ENCODE results near the gene SLC4A11.

The SLC4A11 gene

GRCh38 chr20:3233991-3234498, 4.9 kb downstream of the SLC4A11 start:
- no peak for TF ChIP-seq Cebpa-rat (IDR thresholded peaks at IDR 0.05)
- no peak overlapping the region for H3K4me2 ChIP-seq
- H4K20me1 ChIP-seq: peaks cover 0 to 30% (median 14%) of the 10 kb centered on the region in 11 experiments; a peak in 12 of 22 replicates
- peaks cover 0 to 23% (median 11%) of the 10 kb centered on the region in 10 experiments; a peak in 14 of 20 replicates for H3K4me1 ChIP-seq
- no peaks in the 10 kb centered on the region for H3K36me3 ChIP-seq
- no peak overlapping the region for H3K9ac ChIP-seq
- no peaks in the 10 kb centered on the region for H3K9me3 ChIP-seq (replicated peaks in 1 of 11)
- H3K4me3 ChIP-seq: no peak overlapping the region
- H3K27ac ChIP-seq: no peak overlapping the region
- H3K27me3 ChIP-seq: peaks cover 35 to 47% (median 39%) of the 10 kb centered on the region in 11 experiments

GRCh38 chr20:3233131-3233990, 5.6 kb downstream of the SLC4A11 start:
- Histone ChIP-seq H4K20me1 (peaks cover 0 to 26% (median 14%) of the 10 kb centered on the region in 11 experiments; a peak in 12 of 22 replicates), H3K4me3 (no peak overlapping the region), H3K4me1 (peaks cover 0 to 17% (median 8%) of the 10 kb centered on the region in 10 experiments; a peak in 14 of 20 replicates), H3K4me2 (peak overlapping the region in 3 of 11 experiments; percentile 6 to 18 (median 7); a peak in 1 of 22 replicates), H3K9ac (no peak overlapping the region), H3K27ac (no peak overlapping the region), H3K36me3 (no peaks in the 10 kb centered on the region), H3K27me3 (peaks cover 28 to 41% (median 32%) of the 10 kb centered on the region in 11 experiments), H3K9me3 (replicated peaks in 1 of 11) (no peaks in the 10 kb centered on the region)
- no peak for TF ChIP-seq Cebpa-rat (IDR thresholded peaks at IDR 0.05)

- Histone ChIP-seq H3K4me3 (no peak overlapping the region), H4K20me1 (peaks cover 0 to 13% (median 5%) of the 10 kb centered on the region in 11 experiments; a peak in 10 of 22 replicates), H3K4me2 (no peak overlapping the region), H3K9me3 (replicated peaks in 1 of 11) (no peaks in the 10 kb centered on the region), H3K27me3 (peaks cover 15 to 27% (median 19%) of the 10 kb centered on the region in 11 experiments), H3K4me1 (peaks cover 0 to 12% (median 3%) of the 10 kb centered on the region in 10 experiments; a peak in 3 of 20 replicates), H3K27ac (no peak overlapping the region), H3K36me3 (peaks cover 0 to 3% (median 0%) of the 10 kb centered on the region in 11 experiments; a peak in 8 of 22 replicates), H3K9ac (no peak overlapping the region)
- no peak for TF ChIP-seq Cebpa-rat (IDR thresholded peaks at IDR 0.05)
Measured at GRCh38 chr20:3231889-3232588, 7.0 kb downstream of the SLC4A11 start.

- Histone ChIP-seq H3K9ac (no peak overlapping the region), H3K4me2 (no peak overlapping the region), H3K27ac (no peak overlapping the region), H3K9me3 (replicated peaks in 1 of 11) (no peaks in the 10 kb centered on the region), H4K20me1 (peaks cover 0 to 16% (median 0%) of the 10 kb centered on the region in 11 experiments; a peak in 3 of 22 replicates), H3K27me3 (peaks cover 6 to 18% (median 10%) of the 10 kb centered on the region in 11 experiments), H3K4me1 (peaks cover 0 to 16% (median 3%) of the 10 kb centered on the region in 10 experiments; a peak in 5 of 20 replicates), H3K36me3 (peaks cover 0 to 8% (median 0%) of the 10 kb centered on the region in 11 experiments; a peak in 8 of 22 replicates), H3K4me3 (no peak overlapping the region)
- no peak for TF ChIP-seq Cebpa-rat (IDR thresholded peaks at IDR 0.05)
Measured at GRCh38 chr20:3231116-3231515, 7.9 kb downstream of the SLC4A11 start.

- Histone ChIP-seq H4K20me1 (peaks cover 0 to 20% (median 0%) of the 10 kb centered on the region in 11 experiments; a peak in 2 of 22 replicates), H3K36me3 (peaks cover 0 to 14% (median 6%) of the 10 kb centered on the region in 11 experiments; a peak in 10 of 22 replicates), H3K4me3 (no peak overlapping the region), H3K9ac (no peak overlapping the region), H3K4me2 (no peak overlapping the region), H3K27me3 (peaks cover 0 to 5% (median 0%) of the 10 kb centered on the region in 11 experiments; a peak in 5 of 22 replicates), H3K4me1 (peaks cover 0 to 23% (median 5%) of the 10 kb centered on the region in 10 experiments; a peak in 9 of 20 replicates), H3K27ac (no peak overlapping the region), H3K9me3 (replicated peaks in 1 of 11) (no peaks in the 10 kb centered on the region)
- TF ChIP-seq Cebpa-rat (IDR thresholded peaks at IDR 0.05): no peak
Measured at GRCh38 chr20:3229798-3230197, 9.2 kb downstream of the SLC4A11 start.

- Histone ChIP-seq H3K4me3 (no peak overlapping the region), H3K4me2 (no peak overlapping the region), H3K27ac (no peak overlapping the region), H3K9ac (no peak overlapping the region), H3K9me3 (replicated peaks in 1 of 11) (no peaks in the 10 kb centered on the region), H3K27me3 (no peaks in the 10 kb centered on the region), H3K36me3 (peaks cover 0 to 21% (median 8%) of the 10 kb centered on the region in 11 experiments; a peak in 12 of 22 replicates), H3K4me1 (peaks cover 0 to 29% (median 9%) of the 10 kb centered on the region in 10 experiments; a peak in 17 of 20 replicates), H4K20me1 (peaks cover 0 to 26% (median 3%) of the 10 kb centered on the region in 11 experiments; a peak in 11 of 22 replicates)
- no peak for TF ChIP-seq Cebpa-rat (IDR thresholded peaks at IDR 0.05)
Measured at GRCh38 chr20:3229158-3229557, 9.8 kb downstream of the SLC4A11 start.

GRCh38 chr20:3228750-3229032, 10.3 kb downstream of the SLC4A11 start:
- H3K27me3 ChIP-seq: no peaks in the 10 kb centered on the region
- H3K4me2 ChIP-seq: no peak overlapping the region
- no peak overlapping the region for H3K9ac ChIP-seq
- TF ChIP-seq Cebpa-rat (IDR thresholded peaks at IDR 0.05): no peak
- H3K4me1 ChIP-seq: peaks cover 3 to 34% (median 13%) of the 10 kb centered on the region in 10 experiments
- no peak overlapping the region for H3K27ac ChIP-seq
- no peak overlapping the region for H3K4me3 ChIP-seq
- H4K20me1 ChIP-seq: peaks cover 0 to 30% (median 7%) of the 10 kb centered on the region in 11 experiments; a peak in 12 of 22 replicates
- H3K9me3 ChIP-seq (replicated peaks in 1 of 11): no peaks in the 10 kb centered on the region
- peaks cover 0 to 25% (median 9%) of the 10 kb centered on the region in 11 experiments; a peak in 13 of 22 replicates for H3K36me3 ChIP-seq

- Histone ChIP-seq H3K4me1 (peaks cover 9 to 34% (median 19%) of the 10 kb centered on the region in 10 experiments), H3K4me3 (no peak overlapping the region), H3K9ac (no peak overlapping the region), H3K4me2 (no peak overlapping the region), H4K20me1 (peaks cover 0 to 36% (median 12%) of the 10 kb centered on the region in 11 experiments; a peak in 14 of 22 replicates), H3K36me3 (peaks cover 0 to 28% (median 11%) of the 10 kb centered on the region in 11 experiments; a peak in 14 of 22 replicates), H3K9me3 (replicated peaks in 1 of 11) (no peaks in the 10 kb centered on the region), H3K27me3 (no peaks in the 10 kb centered on the region), H3K27ac (no peak overlapping the region)
- TF ChIP-seq Cebpa-rat (IDR thresholded peaks at IDR 0.05): no peak
Measured at GRCh38 chr20:3227936-3228749, 10.8 kb downstream of the SLC4A11 start.
